Activated CD4-positive, alpha-beta memory T cell treated with anti-CD3 and anti-CD28 coated beads, Interleukin-2, amount 10 ng/mL, durations not matched to agents 7 days and 5 days (primary cell): ENCODE results near the gene EEIG1. TPM values are rescaled to one million over a fixed set of nuclear protein-coding genes. Genes with fewer than 3 reads are reported as not detected.
"Not testable (repeated sequence)": the region's sequence is repeated elsewhere in the genome, so short reads cannot be mapped to it uniquely, and the experiment has no call there.

ENCODE experiments used
- CTCF ChIA-PET: fragments of 350-600 bp; sonication (Branson Sonifier 250); formaldehyde crosslinking; loops from one replicate; lab custom pipeline; 2021; ENCODE audit warnings: antibody characterized with exemption, inconsistent platforms; lab: Charles Lee
- POLR2A ChIA-PET: fragments of 350-600 bp; sonication (Branson Sonifier 250); formaldehyde crosslinking; loops from one replicate; lab custom pipeline; 2021; ENCODE audit warnings: antibody characterized with exemption; lab: Charles Lee
- DNase-seq: peaks from one replicate; pipeline ENCODE4 v3.0.0-alpha.2; 2020
- H3K27ac Mint-ChIP-seq: one replicate; pipeline ENCODE4 v1.8.0; 2021; ENCODE audit warnings: mild to moderate bottlenecking, mixed read lengths
- H3K27me3 Mint-ChIP-seq: one replicate; pipeline ENCODE4 v1.8.0; 2021; ENCODE audit warnings: mixed read lengths
- H3K36me3 Mint-ChIP-seq: one replicate; pipeline ENCODE4 v1.8.0; 2021; ENCODE audit warnings: low read depth, mixed read lengths
- H3K4me1 Mint-ChIP-seq: one replicate; pipeline ENCODE4 v1.8.0; 2021; ENCODE audit warnings: mixed read lengths
- H3K4me3 Mint-ChIP-seq: one replicate; pipeline ENCODE4 v1.8.0; 2021; ENCODE audit warnings: mild to moderate bottlenecking, mixed read lengths
- H3K9me3 Mint-ChIP-seq: one replicate; pipeline ENCODE4 v1.8.0; 2021; ENCODE audit warnings: mixed read lengths
- total RNA-seq, 2 experiments: library from RNA; stranded (reverse); gene quantifications; one replicate each; pipeline ENCODE4 v1.2.3, GENCODE V29; 2021

EEIG1 gene
- 100 to 1,000 TPM; 212 to 218 TPM for total RNA-seq

DNA sequence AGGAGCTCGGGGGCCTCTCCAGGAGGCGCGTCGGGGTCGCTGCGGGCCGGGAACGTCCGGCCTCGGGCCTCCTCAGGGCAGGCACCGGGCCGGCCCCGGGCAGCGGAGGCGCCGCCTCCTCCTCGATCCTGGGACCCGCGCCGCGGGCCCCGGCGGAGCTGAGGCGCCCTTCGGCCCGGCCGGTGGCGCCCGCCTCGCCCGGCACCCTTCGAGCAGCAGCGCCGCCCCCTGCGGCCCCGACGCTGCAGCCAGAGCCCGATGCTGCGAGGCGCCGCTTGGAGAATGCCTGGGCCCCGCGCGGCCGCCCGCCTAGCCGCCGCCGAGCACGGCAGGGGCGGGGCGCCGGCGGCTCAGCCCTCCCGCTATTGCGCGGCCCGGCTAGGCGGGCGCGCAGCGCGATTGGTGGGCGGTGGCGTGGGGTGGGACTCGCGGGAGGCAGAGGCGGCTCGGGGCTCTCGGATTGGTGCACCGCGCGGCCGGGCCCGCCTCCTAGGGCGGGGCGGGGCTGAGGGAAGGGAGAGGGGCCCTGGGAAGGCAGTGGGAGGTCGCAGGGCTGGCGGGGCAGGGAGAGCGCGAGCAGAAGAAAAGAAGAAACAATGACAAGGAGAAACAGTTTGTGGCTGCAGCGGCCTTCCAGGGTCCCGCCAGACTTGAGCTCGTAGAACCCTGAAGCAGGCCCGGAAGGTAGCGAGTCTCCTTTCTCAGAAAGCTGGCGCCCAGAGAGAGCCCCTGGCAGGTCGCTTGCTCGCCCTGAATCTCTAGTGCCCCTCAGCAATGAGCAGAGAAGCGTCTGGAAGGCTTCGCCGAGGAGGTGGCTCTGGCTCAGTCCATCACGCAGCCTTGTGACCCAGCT is at the start of gene EEIG1:
Gene EEIG1, minus strand, starts transcription at position 284 of the 853 bp plus-strand sequence. CDS start 852 bp downstream, outside the sequence.
- POLR2A ChIA-PET, result interaction anchor here (0.7 to 15.3 kb wide), 12 partner anchors 10 to 246 kb away, joined by 3 to 465 read pairs (median 4); partner anchors contain the start of genes DPM2 and TOR2A
- CTCF ChIA-PET, result interaction anchor here (0.7 to 15.1 kb wide), 10 partner anchors 11 to 136 kb away, joined by 3 to 178 read pairs (median 4); no protein-coding TSS in a partner anchor
- peaks cover 44% of the 10 kb centered on the region for H3K4me1 Mint-ChIP-seq

DNA sequence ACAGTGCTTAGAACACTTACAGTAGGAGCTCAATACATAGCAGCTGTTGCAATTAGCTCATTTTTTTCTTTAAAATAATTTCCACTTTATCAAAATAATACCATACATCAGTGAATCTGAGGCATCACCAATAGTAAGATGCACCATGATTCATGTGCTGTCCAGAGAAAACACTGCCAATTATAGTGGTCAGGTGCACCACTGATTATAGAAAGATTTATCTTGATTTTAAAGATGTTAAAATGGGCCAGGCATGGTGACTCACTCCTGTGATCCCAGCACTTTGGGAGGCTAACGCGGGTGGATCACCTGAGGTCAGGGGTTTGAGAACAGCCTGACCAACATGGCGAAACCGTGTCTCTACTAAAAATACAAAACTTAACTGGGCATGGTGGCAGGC is 46.9 kb upstream of the EEIG1 start:
- POLR2A ChIA-PET, result interaction anchor here (1.1 to 20.3 kb wide), 12 partner anchors 11 to 98 kb away, joined by 3 to 465 read pairs (median 8); partner anchors contain the start of genes DPM2, EEIG1, NAIF1 and SLC25A25
- CTCF ChIA-PET, result interaction anchor here (0.7 to 13.8 kb wide), 8 partner anchors 7 to 97 kb away, joined by 3 to 178 read pairs (median 12); partner anchors contain the start of gene EEIG1
- Mint-ChIP-seq H3K4me3 (peak overlapping the region; percentile 50), H3K4me1 (peaks cover 91% of the 10 kb centered on the region), H3K27ac (peak overlapping the region; percentile 99), H3K36me3 (peaks cover 8% of the 10 kb centered on the region), H3K27me3 (no peaks in the 10 kb centered on the region), H3K9me3 (peaks cover 2% of the 10 kb centered on the region)
- no peak for DNase-seq

More for the DNA sequence above, at the start of gene EEIG1:
- DNase-seq, result peak; percentile 96
- Mint-ChIP-seq H3K27me3 (no peaks in the 10 kb centered on the region), H3K4me3 (peak within 1 kb of the TSS; percentile 91), H3K27ac (peak within 1 kb of the TSS; percentile 81), H3K36me3 (peaks cover 38% of the 10 kb centered on the region), H3K9me3 (no peaks in the 10 kb centered on the region)

DNA sequence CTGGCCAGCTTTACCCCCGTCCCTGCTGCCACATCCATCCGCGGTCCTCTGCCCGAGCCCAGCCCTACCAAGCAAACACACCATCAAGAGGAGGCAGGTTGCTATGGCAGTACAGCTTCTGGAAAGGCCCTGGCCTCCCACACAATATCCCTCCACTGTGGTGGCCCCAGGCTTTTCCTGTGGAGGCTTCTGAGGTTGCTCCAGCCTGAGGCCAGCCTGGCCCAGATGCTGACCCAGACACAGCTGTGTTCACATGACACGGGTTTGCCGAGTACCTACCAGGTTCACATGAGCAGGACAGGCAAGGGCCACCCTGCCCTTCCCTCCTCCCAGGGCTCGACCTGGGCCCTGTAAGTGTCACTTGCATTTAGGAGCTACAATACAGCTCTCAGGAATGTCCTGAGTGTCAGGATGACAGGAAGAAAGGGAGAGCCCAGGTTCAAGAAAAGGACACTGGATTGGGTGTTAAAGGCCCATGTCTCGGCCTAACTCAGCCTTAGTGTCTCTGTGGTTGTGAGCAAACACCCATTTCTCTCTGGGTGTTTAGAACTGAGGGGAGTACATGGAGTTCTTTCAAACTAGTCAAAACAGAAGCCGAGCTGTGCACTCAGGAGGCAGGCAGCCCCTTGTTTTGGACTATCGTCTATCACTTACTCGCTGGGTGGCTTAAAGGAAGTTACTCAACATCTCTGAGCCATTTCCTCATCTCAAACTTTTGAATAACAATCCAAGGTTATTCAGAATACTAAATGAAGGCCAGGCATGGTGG is 46.2 kb upstream of the EEIG1 start:
- no peaks in the 10 kb centered on the region for H3K27me3 Mint-ChIP-seq
- peaks cover 8% of the 10 kb centered on the region for H3K36me3 Mint-ChIP-seq
- H3K4me1 Mint-ChIP-seq, result peaks cover 93% of the 10 kb centered on the region
- ChIA-PET POLR2A (interaction anchor here (0.6 to 20.3 kb wide), 18 partner anchors 7 to 639 kb away, joined by 3 to 465 read pairs (median 6); partner anchors contain the start of genes DPM2, EEIG1, NAIF1 and SLC25A25), CTCF (interaction anchor here (1.0 to 13.8 kb wide), 6 partner anchors 8 to 84 kb away, joined by 3 to 178 read pairs (median 24); partner anchors contain the start of gene EEIG1)
- peak; percentile 55 for DNase-seq
- H3K27ac Mint-ChIP-seq, result peak overlapping the region; percentile 99
- H3K4me3 Mint-ChIP-seq, result peak overlapping the region; percentile 73
- peaks cover 2% of the 10 kb centered on the region for H3K9me3 Mint-ChIP-seq

DNA sequence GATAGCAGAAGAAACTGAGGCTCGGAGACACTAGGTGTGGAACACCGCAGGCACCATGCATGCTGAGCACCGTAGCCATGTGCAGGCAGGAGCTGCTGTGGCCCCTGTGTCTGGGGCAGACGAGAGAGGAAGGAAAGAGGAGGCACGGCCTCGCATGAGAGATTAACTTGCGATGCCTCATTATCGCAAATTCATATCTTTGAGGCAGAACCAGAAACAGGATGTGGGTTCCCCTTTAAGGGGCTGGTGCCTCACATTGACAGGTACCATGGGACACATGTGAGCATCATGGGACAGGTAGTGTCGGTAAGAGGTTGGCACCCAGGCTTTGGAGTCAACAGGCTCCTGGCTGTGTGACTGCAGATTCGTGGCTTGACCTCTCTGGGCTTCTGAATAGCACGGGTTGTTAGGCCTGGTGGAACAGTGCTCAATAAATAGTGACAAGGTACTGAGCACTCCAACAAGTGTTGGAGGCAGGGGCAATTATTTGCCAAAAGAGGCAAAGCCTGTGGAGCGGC is 45.5 kb upstream of the EEIG1 start:
- no peaks in the 10 kb centered on the region for H3K27me3 Mint-ChIP-seq
- peak overlapping the region; percentile 99 for H3K27ac Mint-ChIP-seq
- peaks cover 2% of the 10 kb centered on the region for H3K9me3 Mint-ChIP-seq
- CTCF ChIA-PET, result interaction anchor here (0.8 to 13.8 kb wide), 6 partner anchors 9 to 86 kb away, joined by 3 to 178 read pairs (median 24); partner anchors contain the start of gene EEIG1
- peak; percentile 88 for DNase-seq
- peaks cover 93% of the 10 kb centered on the region for H3K4me1 Mint-ChIP-seq
- H3K36me3 Mint-ChIP-seq, result peaks cover 8% of the 10 kb centered on the region
- H3K4me3 Mint-ChIP-seq, result peak overlapping the region; percentile 73
- POLR2A ChIA-PET, result interaction anchor here (0.6 to 20.3 kb wide), 20 partner anchors 8 to 639 kb away, joined by 3 to 465 read pairs (median 5); partner anchors contain the start of genes EEIG1, NAIF1 and SLC25A25

DNA sequence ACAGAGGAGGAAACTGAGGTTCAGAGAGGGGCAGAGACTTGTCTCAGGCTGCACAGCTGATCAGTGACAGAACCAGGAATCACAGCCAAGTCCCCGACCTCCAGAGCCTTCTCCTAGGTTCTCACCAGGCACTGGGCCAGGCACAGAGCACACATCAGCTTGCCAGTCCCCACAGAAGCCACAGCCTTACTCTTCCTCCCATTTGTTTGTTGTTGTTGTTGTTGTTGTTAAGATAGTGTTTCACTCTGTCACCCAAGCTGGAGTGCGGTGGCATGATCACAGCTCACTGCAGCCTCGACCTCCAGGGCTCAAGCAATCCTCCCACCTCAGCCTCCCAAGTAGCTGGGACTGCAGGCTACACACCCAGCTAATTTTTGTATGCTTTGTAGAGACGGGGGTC is 44.9 kb upstream of the EEIG1 start:
- peaks cover 93% of the 10 kb centered on the region for H3K4me1 Mint-ChIP-seq

DNA sequence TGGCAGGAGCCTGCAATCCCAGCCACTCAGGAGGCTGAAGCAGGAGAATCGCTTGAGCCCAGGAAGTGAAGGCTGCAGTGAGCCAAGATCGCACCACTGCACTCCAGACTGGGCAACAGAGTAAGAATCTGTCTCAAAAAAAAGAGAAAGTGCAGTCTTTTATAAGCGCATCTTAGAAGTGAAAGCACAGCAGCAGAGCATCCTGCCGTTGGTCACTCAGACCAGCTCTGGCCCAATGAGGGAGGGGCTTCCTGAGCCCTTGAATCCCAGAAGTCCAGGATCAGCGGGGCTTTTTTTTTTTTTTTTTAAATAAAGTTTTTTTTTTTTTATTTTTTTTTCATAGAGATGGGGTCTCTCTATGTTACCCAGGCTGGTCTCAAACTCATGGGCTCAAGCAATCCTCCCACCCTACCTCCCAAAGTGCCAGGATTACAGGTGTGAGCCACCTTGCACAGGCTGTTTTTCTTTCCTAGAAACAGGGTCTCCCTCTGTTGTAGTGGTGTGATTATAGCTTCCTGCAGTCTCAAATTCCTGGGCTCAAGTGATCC is 44.0 kb upstream of the EEIG1 start:
- Mint-ChIP-seq H3K9me3 (no peaks in the 10 kb centered on the region), H3K4me3 (no peak overlapping the region), H3K27ac (peak overlapping the region; percentile 99), H3K36me3 (peaks cover 5% of the 10 kb centered on the region), H3K27me3 (no peaks in the 10 kb centered on the region), H3K4me1 (peaks cover 88% of the 10 kb centered on the region)
- POLR2A ChIA-PET, result interaction anchor here (0.8 to 20.3 kb wide), 10 partner anchors 8 to 71 kb away, joined by 3 to 465 read pairs (median 24); partner anchors contain the start of genes EEIG1, NAIF1 and SLC25A25
- CTCF ChIA-PET, result interaction anchor here (3.6 to 13.8 kb wide), 4 partner anchors 10 to 82 kb away, joined by 19 to 178 read pairs (median 28); partner anchors contain the start of gene EEIG1
- no peak for DNase-seq

More for the DNA sequence above, 44.9 kb upstream of the EEIG1 start:
- CTCF ChIA-PET, result interaction anchor here (0.8 to 13.8 kb wide), 6 partner anchors 9 to 86 kb away, joined by 3 to 178 read pairs (median 24); partner anchors contain the start of gene EEIG1
- peak; percentile 52 for DNase-seq
- peak overlapping the region; percentile 73 for H3K4me3 Mint-ChIP-seq
- H3K27ac Mint-ChIP-seq, result peak overlapping the region; percentile 99
- peaks cover 6% of the 10 kb centered on the region for H3K36me3 Mint-ChIP-seq
- POLR2A ChIA-PET, result interaction anchor here (0.9 to 20.3 kb wide), 15 partner anchors 8 to 243 kb away, joined by 3 to 465 read pairs (median 8); partner anchors contain the start of genes EEIG1, NAIF1 and SLC25A25
- H3K9me3 Mint-ChIP-seq, result peaks cover under 1% of the 10 kb centered on the region
- no peaks in the 10 kb centered on the region for H3K27me3 Mint-ChIP-seq

DNA sequence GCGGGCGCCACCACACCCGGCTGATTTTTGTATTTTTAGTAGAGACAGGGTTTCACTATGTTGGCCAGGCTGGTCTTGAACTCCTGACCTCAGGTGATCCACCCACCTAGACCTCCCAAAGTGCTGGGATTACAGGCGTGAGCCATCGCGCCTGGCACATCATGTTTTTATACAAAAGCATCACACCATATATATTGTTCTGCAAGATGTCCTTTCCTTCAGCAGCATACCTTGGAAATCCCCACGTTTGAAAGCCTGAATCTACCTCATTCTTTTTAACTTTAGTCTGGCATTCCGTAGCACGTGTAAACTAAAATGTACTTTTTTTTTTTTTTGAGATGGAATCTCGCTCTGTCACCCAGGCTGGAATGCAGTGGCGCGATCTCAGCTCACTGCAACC is 42.9 kb upstream of the EEIG1 start:
- CTCF ChIA-PET, result interaction anchor here (2.4 to 4.0 kb wide), 2 partner anchors 10 to 69 kb away, joined by 8 to 29 read pairs; no protein-coding TSS in a partner anchor
- not testable (repeated sequence) for H3K27me3 Mint-ChIP-seq, H3K27ac Mint-ChIP-seq, H3K36me3 Mint-ChIP-seq, H3K9me3 Mint-ChIP-seq, H3K4me3 Mint-ChIP-seq, DNase-seq
- H3K4me1 Mint-ChIP-seq, result peaks cover 80% of the 10 kb centered on the region
- POLR2A ChIA-PET, result interaction anchor here (4.0 to 20.3 kb wide), 3 partner anchors 7 to 47 kb away, joined by 22 to 465 read pairs (median 27); partner anchors contain the start of gene EEIG1

DNA sequence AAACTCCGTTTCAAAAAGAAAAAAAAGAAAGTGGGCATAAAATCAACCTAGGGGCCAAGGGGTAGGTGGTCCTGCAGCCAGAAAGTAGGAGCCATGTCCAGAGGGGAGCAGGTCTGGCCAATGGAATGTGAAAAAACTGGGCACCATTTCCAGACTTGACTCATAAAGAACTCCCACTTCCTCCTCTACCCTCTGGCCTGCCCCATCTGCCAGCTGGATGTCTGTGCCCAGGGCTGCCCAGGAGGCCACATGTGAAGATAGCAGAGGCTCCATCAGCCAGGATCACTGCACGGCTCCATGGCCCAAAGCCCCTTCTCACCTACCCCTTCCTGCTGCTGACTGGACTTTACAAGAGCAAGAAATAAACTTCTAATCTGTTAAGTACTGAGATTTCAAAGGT is 42.1 kb upstream of the EEIG1 start:
- peaks cover 72% of the 10 kb centered on the region for H3K4me1 Mint-ChIP-seq
- POLR2A ChIA-PET, result interaction anchor here (1.4 to 20.3 kb wide), 3 partner anchors 11 to 46 kb away, joined by 4 to 465 read pairs (median 27); partner anchors contain the start of gene EEIG1
- no peaks in the 10 kb centered on the region for H3K27me3 Mint-ChIP-seq
- DNase-seq, result no peak
- no peaks in the 10 kb centered on the region for H3K9me3 Mint-ChIP-seq
- CTCF ChIA-PET, result interaction anchor here (1.3 to 2.4 kb wide), 2 partner anchors 11 to 53 kb away, joined by 3 to 8 read pairs; no protein-coding TSS in a partner anchor
- H3K4me3 Mint-ChIP-seq, result no peak overlapping the region
- H3K27ac Mint-ChIP-seq, result peak overlapping the region; percentile 35
- peaks cover 5% of the 10 kb centered on the region for H3K36me3 Mint-ChIP-seq

DNA sequence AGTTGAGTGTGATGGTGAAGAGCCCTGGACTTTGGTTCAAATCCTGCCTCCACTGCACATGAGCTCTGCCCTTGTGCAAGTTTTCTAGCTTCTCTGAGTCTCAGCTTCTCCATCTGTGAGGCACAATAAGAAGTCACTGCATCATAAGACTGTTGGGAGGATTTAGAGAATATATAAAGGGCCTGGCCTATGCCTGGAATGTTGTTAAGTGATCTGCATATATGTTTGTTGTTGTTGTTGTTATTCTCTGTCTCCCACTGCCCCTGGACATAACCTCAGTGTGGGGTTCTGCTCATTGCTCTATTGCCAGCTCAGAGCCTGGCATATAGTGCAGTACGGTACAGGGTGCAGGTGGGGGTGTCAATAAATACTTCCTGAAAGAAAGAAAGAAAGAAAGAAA is 40.3 kb upstream of the EEIG1 start:
- H3K4me1 Mint-ChIP-seq, result peaks cover 57% of the 10 kb centered on the region
- DNase-seq, result no peak
- no peaks in the 10 kb centered on the region for H3K36me3 Mint-ChIP-seq
- H3K27me3 Mint-ChIP-seq, result peaks cover 5% of the 10 kb centered on the region
- ChIA-PET CTCF (no interaction called here), POLR2A (interaction anchor here (1.2 to 20.3 kb wide), 2 partner anchors 10 to 45 kb away, joined by 4 to 465 read pairs; partner anchors contain the start of gene EEIG1)
- no peak overlapping the region for H3K4me3 Mint-ChIP-seq
- no peak overlapping the region for H3K27ac Mint-ChIP-seq
- no peaks in the 10 kb centered on the region for H3K9me3 Mint-ChIP-seq

DNA sequence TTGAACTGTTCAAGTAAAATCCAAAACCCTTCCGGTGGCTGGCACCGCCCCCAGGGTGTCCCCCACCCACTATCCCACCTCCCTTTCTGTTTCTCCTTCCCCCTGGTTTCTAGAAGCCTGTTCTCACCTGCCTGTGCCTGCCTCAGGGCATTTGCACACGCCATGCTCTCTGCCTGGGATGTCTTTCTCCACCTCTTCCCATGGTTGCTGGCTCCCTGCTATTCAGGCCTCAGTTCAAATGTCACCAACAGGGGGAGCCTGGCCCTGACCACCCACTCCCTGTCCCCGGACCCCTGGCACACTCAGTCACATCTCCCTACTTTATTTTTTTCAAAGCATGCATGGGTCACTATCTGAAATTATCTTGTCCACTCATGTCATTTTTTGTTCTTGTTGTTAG is 39.9 kb upstream of the EEIG1 start:
- no peak for DNase-seq

DNA sequence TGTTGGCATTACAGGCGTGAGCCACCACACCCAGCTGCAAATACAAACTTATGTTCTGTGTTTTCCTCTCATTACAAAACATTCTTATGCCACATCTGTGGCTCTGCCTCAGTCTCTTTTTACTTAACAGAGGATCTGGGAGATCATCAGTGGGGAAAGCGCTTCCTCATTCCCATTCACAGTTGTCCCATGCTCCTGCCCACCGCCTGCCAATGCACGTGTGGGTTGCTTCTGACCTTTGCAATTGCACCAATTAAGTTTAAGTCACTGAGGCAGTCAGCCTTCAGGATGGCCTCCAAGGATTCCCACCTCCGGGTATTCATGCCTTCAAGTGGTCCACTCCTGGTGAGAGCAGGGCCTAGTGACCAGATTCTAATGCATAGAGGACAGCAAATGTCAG is 34.9 kb upstream of the EEIG1 start:
- Mint-ChIP-seq H3K4me1 (peaks cover 14% of the 10 kb centered on the region), H3K9me3 (no peaks in the 10 kb centered on the region), H3K27me3 (peaks cover 5% of the 10 kb centered on the region), H3K4me3 (no peak overlapping the region), H3K36me3 (no peaks in the 10 kb centered on the region), H3K27ac (no peak overlapping the region)
- ChIA-PET CTCF (interaction anchor here (1.8 kb wide), 1 partner anchor 20 kb away, joined by 6 read pairs; no protein-coding TSS in a partner anchor), POLR2A (interaction anchor here (3.5 kb wide), 1 partner anchor 10 kb away, joined by 22 read pairs; no protein-coding TSS in a partner anchor)
- no peak for DNase-seq

More for the DNA sequence above, 39.9 kb upstream of the EEIG1 start:
- Mint-ChIP-seq H3K36me3 (no peaks in the 10 kb centered on the region), H3K4me3 (no peak overlapping the region), H3K27me3 (peaks cover 5% of the 10 kb centered on the region), H3K9me3 (no peaks in the 10 kb centered on the region), H3K4me1 (peaks cover 52% of the 10 kb centered on the region), H3K27ac (no peak overlapping the region)
- POLR2A ChIA-PET, result interaction anchor here (1.2 to 20.3 kb wide), 2 partner anchors 10 to 44 kb away, joined by 4 to 465 read pairs; partner anchors contain the start of gene EEIG1
- CTCF ChIA-PET, result interaction anchor here (1.0 to 1.6 kb wide), 3 partner anchors 13 to 66 kb away, joined by 3 to 7 read pairs (median 3); no protein-coding TSS in a partner anchor
